Activated CD8-positive, alpha-beta memory T cell treated with anti-CD3 and anti-CD28 coated beads for 24 hours (primary cell): Measurements from ENCODE around the gene CCDC9.
A peak's percentile ranks its signal among the peaks of the same experiment; 100 is the strongest.

Experiments
- DNase-seq: peaks from one replicate; pipeline ENCODE4 v3.0.0-alpha.2; 2020

CCDC9 gene

GRCh38 chr19:47302249-47302648 lies 45.9 kb downstream of the CCDC9 start:
- no peak for DNase-seq

- no peak for DNase-seq
Measured at GRCh38 chr19:47303966-47304365, 47.6 kb downstream of the CCDC9 start.

DNA sequence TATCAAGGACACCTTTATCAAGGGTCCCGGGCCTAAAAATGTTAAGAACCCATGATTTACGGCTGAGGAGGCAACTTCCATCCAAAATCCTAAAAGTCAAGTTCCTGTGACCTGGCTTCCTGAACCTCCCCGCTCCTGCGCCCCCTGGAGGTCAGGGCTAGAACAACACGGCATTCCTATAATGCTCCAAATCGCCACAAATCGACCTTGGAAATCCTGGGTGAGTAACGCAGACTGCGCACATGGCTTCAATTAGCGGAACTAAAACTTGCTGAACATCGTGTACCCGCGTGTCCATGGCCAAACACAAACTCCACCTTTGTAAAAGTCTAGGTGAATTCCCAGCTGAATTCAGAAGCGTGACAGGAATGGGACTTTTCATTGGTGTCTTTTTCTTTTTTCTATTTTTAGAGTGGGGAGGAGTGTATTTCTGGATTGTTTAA lies 49.0 kb downstream of the CCDC9 start:
- DNase-seq, result peak; percentile 81

DNA sequence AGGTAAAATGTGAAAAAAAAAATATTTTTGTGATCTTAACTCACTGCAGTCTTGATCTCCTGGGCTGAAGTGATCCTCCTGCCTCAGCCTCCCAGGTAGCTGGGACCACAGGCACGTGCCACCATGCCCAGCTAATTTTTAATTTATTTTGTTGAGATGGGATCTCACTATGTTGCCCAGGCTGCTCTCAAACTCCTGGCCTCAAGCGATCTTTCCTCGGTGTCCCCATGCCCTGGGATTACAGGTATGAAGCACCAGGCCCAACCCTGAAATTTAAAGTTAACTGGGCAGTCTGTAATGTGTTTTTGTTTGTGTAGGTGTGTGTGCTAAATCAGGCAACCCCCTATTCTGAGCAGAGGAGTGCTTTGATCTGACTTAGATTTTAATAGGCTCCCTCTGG lies 50.0 kb downstream of the CCDC9 start:
- DNase-seq, result no peak

DNA sequence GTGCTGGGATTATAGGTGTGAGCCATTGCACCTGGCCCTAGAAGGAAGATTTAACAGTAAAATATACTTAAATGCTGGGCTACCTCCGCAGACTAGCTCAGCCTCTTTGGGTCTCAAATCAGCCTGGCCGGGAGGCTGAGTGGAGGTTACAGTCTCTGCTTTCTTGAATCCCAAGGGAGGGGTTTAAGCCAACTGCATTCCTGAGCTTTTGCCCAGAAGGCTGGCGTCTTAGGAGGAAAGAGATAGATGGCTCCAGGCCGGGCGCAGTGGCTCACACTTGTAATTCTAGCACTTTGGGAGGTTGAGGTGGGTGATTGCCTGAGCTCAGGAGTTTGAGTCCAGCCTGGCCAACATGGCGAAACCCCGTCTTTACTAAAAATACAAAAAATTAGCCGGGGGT lies 52.7 kb downstream of the CCDC9 start:
- no peak for DNase-seq

GRCh38 chr19:47309608-47310007 lies 53.3 kb downstream of the CCDC9 start, which contains the start of gene C5AR1:
TSS of gene C5AR1 (plus strand) at chr19:47309861. CDS start at chr19:47309896, 35 bp downstream.
- DNase-seq, result no peak

- DNase-seq, result no peak
Measured at GRCh38 chr19:47310323-47310722, 54.0 kb downstream of the CCDC9 start.

GRCh38 chr19:47310819-47311218 lies 54.5 kb downstream of the CCDC9 start:
- no peak for DNase-seq

DNA sequence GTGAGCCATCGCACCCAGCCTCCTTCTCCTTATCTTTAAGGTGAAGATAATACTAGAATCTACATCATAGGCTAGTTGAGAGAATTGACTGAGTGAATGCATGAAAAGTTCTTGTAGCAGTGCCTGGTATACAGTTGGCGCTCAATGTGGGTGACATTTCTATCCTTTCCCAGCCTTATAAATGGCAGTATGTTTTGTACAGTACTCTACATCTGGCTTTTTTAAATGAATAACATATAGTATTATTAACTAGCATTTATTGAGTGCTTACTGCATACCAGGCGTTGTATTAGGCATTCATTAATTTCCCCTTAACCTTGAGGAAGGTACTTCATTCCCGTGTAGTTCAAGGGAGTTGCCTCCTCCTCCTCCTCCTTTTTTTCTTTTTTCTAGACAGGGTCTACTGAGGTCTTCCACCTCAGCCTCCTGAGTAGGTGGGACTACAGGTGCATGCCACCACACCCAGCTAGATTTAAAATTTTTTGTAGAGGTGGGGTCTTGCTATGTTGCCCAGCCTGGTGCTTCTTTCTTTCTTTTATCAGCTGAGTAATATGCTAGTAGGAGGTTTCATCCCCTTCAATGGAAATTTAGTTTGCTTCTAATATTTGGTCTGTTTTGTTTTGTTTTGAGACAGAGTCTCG lies 56.2 kb downstream of the CCDC9 start:
- no peak for DNase-seq

GRCh38 chr19:47313754-47314295 lies 57.5 kb downstream of the CCDC9 start:
- DNase-seq, result no peak

- DNase-seq, result no peak
Measured at GRCh38 chr19:47315125-47315821, 58.9 kb downstream of the CCDC9 start.

DNA sequence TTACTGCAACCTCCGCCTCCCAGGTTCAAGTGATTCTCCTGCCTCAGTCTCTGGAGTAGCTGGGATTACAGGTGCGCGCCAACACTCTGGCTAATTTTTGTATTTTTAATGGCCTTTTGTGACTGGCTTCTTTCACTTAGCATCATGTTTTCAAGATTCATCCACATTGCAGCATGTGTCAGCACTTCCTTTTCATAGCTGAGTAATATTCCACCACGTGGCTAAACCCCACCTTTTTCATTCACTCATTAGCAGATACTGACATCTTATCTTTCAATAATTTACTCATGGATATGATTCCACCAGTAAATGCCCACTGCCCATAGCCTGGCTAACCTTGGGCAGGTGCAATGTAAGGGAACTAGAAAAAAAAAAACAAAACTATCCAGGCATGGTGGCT lies 60.2 kb downstream of the CCDC9 start:
- no peak for DNase-seq

GRCh38 chr19:47319923-47320871 lies 63.9 kb downstream of the CCDC9 start:
- DNase-seq, result no peak
